K562 (cell line): Measurements from ENCODE around the gene PTPRM. TPM values are rescaled to one million over a fixed set of nuclear protein-coding genes. Genes with fewer than 3 reads are reported as not detected.
"Not testable (repeated sequence)": the region's sequence is repeated elsewhere in the genome, so short reads cannot be mapped to it uniquely, and the experiment has no call there.

Experiments used
- ATAC-seq: fragments of 200-7000 bp; cut with Tn5 transposase; 3 replicates; pipeline ENCODE4 v1.9.1; 2020; ENCODE audit warnings: moderate library complexity
- BruUV-seq: library from RNA; stranded (reverse); fragments of 400-500 nt; replicated peaks from 2 replicates; lab custom pipeline; 2021; lab: Mats Ljungman, UMichigan
- CTCF ChIA-PET: fragments of 300-600 bp; formaldehyde crosslinking; extraction: SDS; loops from one replicate; lab custom pipeline; 2021; ENCODE audit warnings: low intra/inter-chr PET ratio; lab: Yijun Ruan, JAX
- POLR2A ChIA-PET: fragments of 300-600, 350-650 bp; sonication (Branson Sonifier 250); formaldehyde crosslinking; extraction: SDS; loops from one replicate; lab custom pipeline; 2021; ENCODE audit warnings: antibody characterized with exemption, inconsistent platforms; lab: Yijun Ruan, JAX
- DNase-seq, 4 experiments: peaks; one replicate each; pipeline versions ENCODE4 v3.0.0 to v3.0.0-alpha.2; 2011 to 2018; ENCODE audit warnings: low spot score in 3 of 4, mixed read lengths in 3 of 4; ENCODE audit errors: extremely low read depth in 1 of 4
- FAIRE-seq: peaks from 2 replicates; lab custom pipeline; 2011; peaks lifted over from hg19 to GRCh38; lab: Jason Lieb, UNC
- H2AFZ ChIP-seq: 2 replicates; pipeline ENCODE4 v1.6.0; 2011; ENCODE audit warnings: low read depth, low read length, control low read depth, inconsistent platforms
- H3K27ac ChIP-seq: fragments of 200-600 bp; 3 replicates; pipeline ENCODE4 v1.8.0; 2011; ENCODE audit warnings: low read depth, mild to moderate bottlenecking, control low read depth, inconsistent platforms, low read length, moderate library complexity, mixed read lengths; ENCODE audit errors: extremely low read depth
- H3K27me3 ChIP-seq, 2 experiments: fragments of 300-600 bp in 1 of 2; 2 replicates in 1 of 2; 3 replicates in 1 of 2; pipeline versions ENCODE4 v1.6.0 to v1.8.0; 2011; ENCODE audit warnings: inconsistent platforms in 2 of 2, low read length in 2 of 2, mild to moderate bottlenecking in 1 of 2, mixed read lengths in 1 of 2, moderate library complexity in 1 of 2; ENCODE audit not compliant: control insufficient read depth in 2 of 2, insufficient read depth in 2 of 2
- H3K36me3 ChIP-seq: fragments of 300-600 bp; 3 replicates; pipeline ENCODE4 v1.8.0; 2011; ENCODE audit warnings: mild to moderate bottlenecking, low read length, inconsistent platforms; ENCODE audit not compliant: control insufficient read depth, insufficient read depth
- H3K4me1 ChIP-seq, 2 experiments: fragments of 200-600 bp in 1 of 2; replicated peaks in 1 of 2; 2 replicates in 1 of 2; 3 replicates in 1 of 2; pipeline versions ENCODE4 v1.5.1 to v1.8.0; 2011; ENCODE audit warnings: inconsistent platforms in 2 of 2, low read length in 2 of 2, mild to moderate bottlenecking in 1 of 2, mixed read lengths in 1 of 2, moderate library complexity in 1 of 2; ENCODE audit not compliant: control insufficient read depth in 2 of 2, insufficient read depth in 2 of 2
- H3K4me2 ChIP-seq: 2 replicates; pipeline ENCODE4 v1.6.1; 2011; ENCODE audit warnings: low read length, control low read depth, inconsistent platforms, mixed read lengths; ENCODE audit not compliant: insufficient read depth
- H3K4me3 ChIP-seq: fragments of 200-600 bp; sonication (generic), shearing (Covaris generic); 2 replicates; pipeline ENCODE4 v1.5.1; 2016; ENCODE audit warnings: control low read depth, inconsistent platforms
- H3K79me2 ChIP-seq: fragments of 200-600 bp; 3 replicates; pipeline ENCODE4 v1.8.0; 2011; ENCODE audit warnings: low read length, inconsistent platforms; ENCODE audit not compliant: control insufficient read depth, insufficient read depth
- H3K9ac ChIP-seq, 2 experiments: 2 replicates each; pipeline versions ENCODE4 v1.6.0 to v1.6.1; 2011; ENCODE audit warnings: low read depth in 2 of 2, low read length in 2 of 2, control low read depth in 1 of 2, inconsistent platforms in 1 of 2, mild to moderate bottlenecking in 1 of 2, mixed read lengths in 1 of 2; ENCODE audit not compliant: insufficient read depth in 1 of 2
- H3K9me1 ChIP-seq: one replicate; pipeline ENCODE4 v1.6.0; 2011; ENCODE audit warnings: inconsistent platforms, mild to moderate bottlenecking, low read length, moderate library complexity; ENCODE audit not compliant: control insufficient read depth, insufficient read depth
- H3K9me3 ChIP-seq: replicated peaks from 2 replicates; pipeline ENCODE4 v1.5.1; 2011; ENCODE audit warnings: low read depth, low read length, inconsistent platforms; ENCODE audit not compliant: control insufficient read depth, insufficient read depth
- H4K20me1 ChIP-seq: replicated peaks from 2 replicates; pipeline ENCODE4 v1.6.1; 2011; ENCODE audit warnings: low read length, inconsistent platforms, mixed read lengths; ENCODE audit not compliant: control insufficient read depth, insufficient read depth
- BRF1 ChIP-seq: IDR thresholded peaks from 3 replicates; pipeline ENCODE4 v1.6.1; 2011; ENCODE audit warnings: borderline replicate concordance, mild to moderate bottlenecking; ENCODE audit not compliant: insufficient read length; ENCODE audit errors: extremely low read depth
- CBX1 ChIP-seq: sonication (generic); IDR thresholded peaks from 2 replicates; pipeline ENCODE4 v1.6.1; 2016; ENCODE audit warnings: antibody characterized with exemption, low read depth, mild to moderate bottlenecking
- ELK3 ChIP-seq: fragments of 450-650 bp; formaldehyde crosslinking; IDR thresholded peaks from 2 replicates; pipeline ENCODE4 v1.4.0; 2020; ENCODE audit warnings: mild to moderate bottlenecking
- GABPB2 ChIP-seq: fragments of 250-450 bp; sonication (Bioruptor Pico); conservative IDR thresholded peaks from 2 replicates; pipeline ENCODE4 v1.5.1; 2021; ENCODE audit warnings: mild to moderate bottlenecking
- HMGN3 ChIP-seq: IDR thresholded peaks from 2 replicates; pipeline ENCODE4 v1.6.1; 2011; ENCODE audit warnings: borderline replicate concordance, low read depth, mild to moderate bottlenecking, mixed read lengths, low read length; ENCODE audit not compliant: insufficient read length; ENCODE audit errors: extremely low read depth
- KDM4B ChIP-seq, 2 experiments: fragments of 450-650 bp in 1 of 2; sonication (generic) in 1 of 2; IDR thresholded peaks; 2 replicates each; pipeline ENCODE4 v1.6.1; 2016 to 2017; ENCODE audit warnings: borderline replicate concordance in 2 of 2, antibody characterized with exemption in 1 of 2, low read depth in 1 of 2, mild to moderate bottlenecking in 1 of 2
- MCM3 ChIP-seq: fragments of 450-650 bp; IDR thresholded peaks from 2 replicates; pipeline ENCODE4 v1.6.1; 2016
- PCBP2 ChIP-seq: fragments of 200-400 bp; formaldehyde crosslinking; IDR thresholded peaks from 2 replicates; pipeline ENCODE4 v1.6.1; 2018; ENCODE audit warnings: low read length, low read depth, mild to moderate bottlenecking, moderate library complexity; ENCODE audit not compliant: poor library complexity, severe bottlenecking
- PURB ChIP-seq: sonication (generic); formaldehyde crosslinking; IDR thresholded peaks from 2 replicates; pipeline ENCODE4 v1.9.0; 2021; ENCODE audit warnings: low read depth, mild to moderate bottlenecking, missing genetic modification reagents
- SP2 ChIP-seq: IDR thresholded peaks from 2 replicates; pipeline ENCODE4 v1.6.1; 2011; ENCODE audit warnings: mild to moderate bottlenecking, low read depth, low read length, moderate library complexity; ENCODE audit not compliant: poor library complexity, severe bottlenecking; ENCODE audit errors: extremely low read depth
- TCF3 ChIP-seq: sonication (generic); formaldehyde crosslinking; IDR thresholded peaks from 2 replicates; pipeline ENCODE4 v1.4.0; 2020; ENCODE audit warnings: mild to moderate bottlenecking, missing genetic modification reagents
- TRIM24 ChIP-seq, 2 experiments: fragments of 450-650 bp; IDR thresholded peaks; 2 replicates each; pipeline ENCODE4 v1.6.1; 2016
- WGBS: fragments of 100-300 bp; shearing (Covaris generic); methylation state at CpG from one replicate; pipeline ENCODE4 v1.1.6; 2016; ENCODE audit warnings: low coverage, mixed read lengths; ENCODE audit not compliant: insufficient coverage; ENCODE audit errors: missing lambda C conversion rate; 5-methylcytosine and 5-hydroxymethylcytosine counted together
- in situ Hi-C: fragments of 300-500 bp; cut with MboI; formaldehyde crosslinking; loops from 4 replicates; pipeline ENCODE4 v1.15.0; 2018; ENCODE audit warnings: inconsistent platforms, mixed read lengths
- intact Hi-C: fragments of 100-400 bp; cut with micrococcal nuclease; formaldehyde crosslinking; loops from 2 replicates; pipeline ENCODE4 v1.14.2; 2022
- polyA plus RNA-seq, 8 experiments: library from polyadenylated mRNA; depleted of rRNA in 4 of 8; stranded (reverse) in 5 of 8; unstranded in 3 of 8; fragments of >200 nt; fragmentation: Nextera tagmentation in 2 of 8; fragmentation: Illumina TruSeq in 1 of 8; extraction: Ambion mirVana in 2 of 8; extraction: Trizol in 1 of 8; gene quantifications; 2 replicates each; pipeline versions ENCODE4 v1.2.1 to v1.2.3, GENCODE V29; 2011 to 2014; ENCODE audit warnings: inconsistent platforms in 1 of 8, missing spikeins in 1 of 8
- total RNA-seq, 7 experiments: library from RNA; depleted of rRNA in 6 of 7; stranded (reverse); fragments of >200 nt in 6 of 7; fragmentation: Illumina TruSeq in 2 of 7; extraction: Trizol in 2 of 7; gene quantifications; 2 replicates each; pipeline versions ENCODE4 v1.2.1 to v1.2.3, GENCODE V29; 2011 to 2021; ENCODE audit warnings: low replicate concordance in 1 of 7

The PTPRM gene
- total and polyA plus RNA-seq, 9 of the 15 experiments (the other 6 are each of a cell fraction or from before 2014, with no cell fraction given), result 0.03 to 0.16 (median 0.08) TPM; not detected in 3

GRCh38 chr18:8443505-8443904 lies 876.4 kb downstream of the PTPRM start:
- H4K20me1 ChIP-seq, result no peaks in the 10 kb centered on the region
- CTCF ChIA-PET, result no interaction called here
- no peaks in the 10 kb centered on the region for H3K4me1 ChIP-seq
- ATAC-seq, result no peak
- H3K9ac ChIP-seq, result no peak overlapping the region
- no peak overlapping the region for H3K27ac ChIP-seq
- H3K36me3 ChIP-seq, result no peaks in the 10 kb centered on the region
- TF ChIP-seq BRF1, result no peak
- TF ChIP-seq PURB (CRISPR knock-in tag), result no peak
- no peak for TF ChIP-seq GABPB2 (CRISPR knock-in tag)
- no peak for TF ChIP-seq TCF3 (CRISPR knock-in tag)
- TF ChIP-seq MCM3, result no peak
- no peak for TF ChIP-seq TRIM24 (IDR thresholded peaks at IDR 0.05)
- TF ChIP-seq HMGN3, result no peak
- no peak for TF ChIP-seq ELK3 (CRISPR knock-in tag)
- no peak for TF ChIP-seq CBX1
- TF ChIP-seq SP2, result no peak
- no peak for TF ChIP-seq KDM4B (IDR thresholded peaks at IDR 0.05; ENCODE audit: borderline replicate concordance in 2 of 2, low read depth in 1 of 2)
- no peak for TF ChIP-seq PCBP2
- TF ChIP-seq, all 486 proteins: peak for 0
- Histone ChIP-seq H3K79me2 (no peaks in the 10 kb centered on the region), H3K27me3 (peaks cover 0 to 5% of the 10 kb centered on the region in 2 experiments; a peak in 2 of 5 replicates), H3K9me3 (no peaks in the 10 kb centered on the region), H3K4me2 (no peak overlapping the region), H3K4me3 (no peak overlapping the region), H3K9me1 (no peaks in the 10 kb centered on the region), H2AFZ (no peak overlapping the region)
- in situ Hi-C loops (no loop called here), intact Hi-C loops (no loop called here)
- no TSS peak for BruUV-seq
- no peak for DNase-seq
- WGBS, result 0% methylated on average over 1 of the region's 1 CpG
- POLR2A ChIA-PET, result no interaction called here
- FAIRE-seq, result no peak

DNA sequence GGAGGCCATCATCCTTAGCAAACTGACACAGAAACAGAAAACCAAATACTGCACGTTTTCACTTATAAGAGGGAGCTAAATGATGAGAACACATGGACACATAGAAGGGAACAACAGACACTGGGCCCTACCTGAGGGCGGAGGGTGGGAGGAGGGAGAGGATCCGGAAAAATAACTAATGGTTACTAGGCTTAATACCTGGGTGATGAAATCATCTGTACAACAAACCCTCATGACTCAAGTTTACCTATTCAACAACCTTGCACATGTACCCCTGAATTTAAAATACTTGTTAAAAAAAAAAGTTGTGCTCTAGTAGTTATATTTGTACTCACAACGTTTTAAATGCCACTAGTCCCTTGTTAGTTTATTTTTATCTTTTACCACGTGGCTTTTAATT lies 879.8 kb downstream of the PTPRM start:
- CTCF ChIA-PET, intact Hi-C loops, H3K9me1 ChIP-seq, H4K20me1 ChIP-seq, H3K4me1 ChIP-seq, H3K9ac ChIP-seq, H3K9me3 ChIP-seq, H2AFZ ChIP-seq, DNase-seq, H3K27ac ChIP-seq, ATAC-seq, H3K36me3 ChIP-seq, POLR2A ChIA-PET, BruUV-seq, FAIRE-seq, H3K4me2 ChIP-seq, H3K79me2 ChIP-seq, in situ Hi-C loops, H3K4me3 ChIP-seq, H3K27me3 ChIP-seq: not testable (repeated sequence)
- under 1% methylated on average over 5 of the region's 5 CpGs for WGBS
